K562 (cell line): ENCODE measurements around the gene ZFTA. TPM values are rescaled to one million over a fixed set of nuclear protein-coding genes. Genes with fewer than 3 reads are reported as not detected.

Experiments used
- ATAC-seq: fragments of 200-7000 bp; cut with Tn5 transposase; 3 replicates; pipeline ENCODE4 v1.9.1; 2020; ENCODE audit warnings: moderate library complexity
- BruUV-seq: library from RNA; stranded (reverse); fragments of 400-500 nt; replicated peaks from 2 replicates; lab custom pipeline; 2021; lab: Mats Ljungman, UMichigan
- CTCF ChIA-PET: fragments of 300-600 bp; formaldehyde crosslinking; extraction: SDS; loops from one replicate; lab custom pipeline; 2021; ENCODE audit warnings: low intra/inter-chr PET ratio; lab: Yijun Ruan, JAX
- POLR2A ChIA-PET: fragments of 300-600, 350-650 bp; sonication (Branson Sonifier 250); formaldehyde crosslinking; extraction: SDS; loops from one replicate; lab custom pipeline; 2021; ENCODE audit warnings: antibody characterized with exemption, inconsistent platforms; lab: Yijun Ruan, JAX
- DNase-seq, 4 experiments: peaks; one replicate each; pipeline versions ENCODE4 v3.0.0 to v3.0.0-alpha.2; 2011 to 2018; ENCODE audit warnings: low spot score in 3 of 4, mixed read lengths in 3 of 4; ENCODE audit errors: extremely low read depth in 1 of 4
- FAIRE-seq: peaks from 2 replicates; lab custom pipeline; 2011; peaks lifted over from hg19 to GRCh38; lab: Jason Lieb, UNC
- H2AFZ ChIP-seq: 2 replicates; pipeline ENCODE4 v1.6.0; 2011; ENCODE audit warnings: low read depth, low read length, control low read depth, inconsistent platforms
- H3K27ac ChIP-seq: fragments of 200-600 bp; 3 replicates; pipeline ENCODE4 v1.8.0; 2011; ENCODE audit warnings: low read depth, mild to moderate bottlenecking, control low read depth, inconsistent platforms, low read length, moderate library complexity, mixed read lengths; ENCODE audit errors: extremely low read depth
- H3K27me3 ChIP-seq, 2 experiments: fragments of 300-600 bp in 1 of 2; 2 replicates in 1 of 2; 3 replicates in 1 of 2; pipeline versions ENCODE4 v1.6.0 to v1.8.0; 2011; ENCODE audit warnings: inconsistent platforms in 2 of 2, low read length in 2 of 2, mild to moderate bottlenecking in 1 of 2, mixed read lengths in 1 of 2, moderate library complexity in 1 of 2; ENCODE audit not compliant: control insufficient read depth in 2 of 2, insufficient read depth in 2 of 2
- H3K36me3 ChIP-seq: fragments of 300-600 bp; 3 replicates; pipeline ENCODE4 v1.8.0; 2011; ENCODE audit warnings: mild to moderate bottlenecking, low read length, inconsistent platforms; ENCODE audit not compliant: control insufficient read depth, insufficient read depth
- H3K4me1 ChIP-seq, 2 experiments: fragments of 200-600 bp in 1 of 2; replicated peaks in 1 of 2; 2 replicates in 1 of 2; 3 replicates in 1 of 2; pipeline versions ENCODE4 v1.5.1 to v1.8.0; 2011; ENCODE audit warnings: inconsistent platforms in 2 of 2, low read length in 2 of 2, mild to moderate bottlenecking in 1 of 2, mixed read lengths in 1 of 2, moderate library complexity in 1 of 2; ENCODE audit not compliant: control insufficient read depth in 2 of 2, insufficient read depth in 2 of 2
- H3K4me2 ChIP-seq: 2 replicates; pipeline ENCODE4 v1.6.1; 2011; ENCODE audit warnings: low read length, control low read depth, inconsistent platforms, mixed read lengths; ENCODE audit not compliant: insufficient read depth
- H3K4me3 ChIP-seq: fragments of 200-600 bp; sonication (generic), shearing (Covaris generic); 2 replicates; pipeline ENCODE4 v1.5.1; 2016; ENCODE audit warnings: control low read depth, inconsistent platforms
- H3K79me2 ChIP-seq: fragments of 200-600 bp; 3 replicates; pipeline ENCODE4 v1.8.0; 2011; ENCODE audit warnings: low read length, inconsistent platforms; ENCODE audit not compliant: control insufficient read depth, insufficient read depth
- H3K9ac ChIP-seq, 2 experiments: 2 replicates each; pipeline versions ENCODE4 v1.6.0 to v1.6.1; 2011; ENCODE audit warnings: low read depth in 2 of 2, low read length in 2 of 2, control low read depth in 1 of 2, inconsistent platforms in 1 of 2, mild to moderate bottlenecking in 1 of 2, mixed read lengths in 1 of 2; ENCODE audit not compliant: insufficient read depth in 1 of 2
- H3K9me1 ChIP-seq: one replicate; pipeline ENCODE4 v1.6.0; 2011; ENCODE audit warnings: inconsistent platforms, mild to moderate bottlenecking, low read length, moderate library complexity; ENCODE audit not compliant: control insufficient read depth, insufficient read depth
- H3K9me3 ChIP-seq: replicated peaks from 2 replicates; pipeline ENCODE4 v1.5.1; 2011; ENCODE audit warnings: low read depth, low read length, inconsistent platforms; ENCODE audit not compliant: control insufficient read depth, insufficient read depth
- H4K20me1 ChIP-seq: replicated peaks from 2 replicates; pipeline ENCODE4 v1.6.1; 2011; ENCODE audit warnings: low read length, inconsistent platforms, mixed read lengths; ENCODE audit not compliant: control insufficient read depth, insufficient read depth
- GATA2 ChIP-seq: sonication (generic); formaldehyde crosslinking; IDR thresholded peaks from 2 replicates; pipeline ENCODE4 v1.4.0; 2020; ENCODE audit warnings: mild to moderate bottlenecking, missing genetic modification reagents
- KLF16 ChIP-seq: IDR thresholded peaks from 2 replicates; pipeline ENCODE4 v1.6.1; 2016; ENCODE audit warnings: antibody characterized with exemption
- NUFIP1 ChIP-seq: fragments of 450-650 bp; IDR thresholded peaks from 2 replicates; pipeline ENCODE4 v1.6.1; 2018; ENCODE audit not compliant: partially characterized antibody
- POLR2G ChIP-seq: fragments of 200-400 bp; formaldehyde crosslinking; IDR thresholded peaks from 2 replicates; pipeline ENCODE4 v1.6.1; 2017; ENCODE audit warnings: low read depth, mild to moderate bottlenecking, antibody characterized with exemption, low read length, moderate library complexity
- RBFOX2 ChIP-seq: fragments of 200-400 bp; formaldehyde crosslinking; IDR thresholded peaks from 2 replicates; pipeline ENCODE4 v1.6.1; 2017; ENCODE audit warnings: low read depth, mild to moderate bottlenecking, low read length, moderate library complexity
- SAFB ChIP-seq: fragments of 200-400 bp; formaldehyde crosslinking; IDR thresholded peaks from 2 replicates; pipeline ENCODE4 v1.6.1; 2017; ENCODE audit warnings: low read depth, low read length, borderline replicate concordance
- ZNF232 ChIP-seq: sonication (generic); formaldehyde crosslinking; IDR thresholded peaks from 2 replicates; pipeline ENCODE4 v1.8.0; 2022; ENCODE audit warnings: mild to moderate bottlenecking, missing genetic modification reagents
- ZNF324 ChIP-seq: fragments of 250-450 bp; sonication (Bioruptor Pico); IDR thresholded peaks from 2 replicates; pipeline ENCODE4 v1.4.0; 2020; ENCODE audit warnings: mild to moderate bottlenecking
- WGBS: fragments of 100-300 bp; shearing (Covaris generic); methylation state at CpG from one replicate; pipeline ENCODE4 v1.1.6; 2016; ENCODE audit warnings: low coverage, mixed read lengths; ENCODE audit not compliant: insufficient coverage; ENCODE audit errors: missing lambda C conversion rate; 5-methylcytosine and 5-hydroxymethylcytosine counted together
- in situ Hi-C: fragments of 300-500 bp; cut with MboI; formaldehyde crosslinking; loops from 4 replicates; pipeline ENCODE4 v1.15.0; 2018; ENCODE audit warnings: inconsistent platforms, mixed read lengths
- intact Hi-C: fragments of 100-400 bp; cut with micrococcal nuclease; formaldehyde crosslinking; loops from 2 replicates; pipeline ENCODE4 v1.14.2; 2022
- polyA plus RNA-seq, 8 experiments: library from polyadenylated mRNA; depleted of rRNA in 4 of 8; stranded (reverse) in 5 of 8; unstranded in 3 of 8; fragments of >200 nt; fragmentation: Nextera tagmentation in 2 of 8; fragmentation: Illumina TruSeq in 1 of 8; extraction: Ambion mirVana in 2 of 8; extraction: Trizol in 1 of 8; gene quantifications; 2 replicates each; pipeline versions ENCODE4 v1.2.1 to v1.2.3, GENCODE V29; 2011 to 2014; ENCODE audit warnings: inconsistent platforms in 1 of 8, missing spikeins in 1 of 8
- total RNA-seq, 7 experiments: library from RNA; depleted of rRNA in 6 of 7; stranded (reverse); fragments of >200 nt in 6 of 7; fragmentation: Illumina TruSeq in 2 of 7; extraction: Trizol in 2 of 7; gene quantifications; 2 replicates each; pipeline versions ENCODE4 v1.2.1 to v1.2.3, GENCODE V29; 2011 to 2021; ENCODE audit warnings: low replicate concordance in 1 of 7
- TF ChIP-seq, protein P1 (sequence below): fragments of 250-450 bp; sonication (Bioruptor Pico); IDR thresholded peaks from 2 replicates; pipeline ENCODE4 v1.5.0; 2020; ENCODE audit warnings: mild to moderate bottlenecking, borderline replicate concordance
- TF ChIP-seq, protein P2 (sequence below): sonication (generic); formaldehyde crosslinking; IDR thresholded peaks from 2 replicates; pipeline ENCODE4 v1.9.0; 2022; ENCODE audit warnings: mild to moderate bottlenecking, missing genetic modification reagents

Gene ZFTA
- total and polyA plus RNA-seq, 9 of the 15 experiments (the other 6 are each of a cell fraction or from before 2014, with no cell fraction given), result 0.45 to 12.3 (median 2.9) TPM

DNA sequence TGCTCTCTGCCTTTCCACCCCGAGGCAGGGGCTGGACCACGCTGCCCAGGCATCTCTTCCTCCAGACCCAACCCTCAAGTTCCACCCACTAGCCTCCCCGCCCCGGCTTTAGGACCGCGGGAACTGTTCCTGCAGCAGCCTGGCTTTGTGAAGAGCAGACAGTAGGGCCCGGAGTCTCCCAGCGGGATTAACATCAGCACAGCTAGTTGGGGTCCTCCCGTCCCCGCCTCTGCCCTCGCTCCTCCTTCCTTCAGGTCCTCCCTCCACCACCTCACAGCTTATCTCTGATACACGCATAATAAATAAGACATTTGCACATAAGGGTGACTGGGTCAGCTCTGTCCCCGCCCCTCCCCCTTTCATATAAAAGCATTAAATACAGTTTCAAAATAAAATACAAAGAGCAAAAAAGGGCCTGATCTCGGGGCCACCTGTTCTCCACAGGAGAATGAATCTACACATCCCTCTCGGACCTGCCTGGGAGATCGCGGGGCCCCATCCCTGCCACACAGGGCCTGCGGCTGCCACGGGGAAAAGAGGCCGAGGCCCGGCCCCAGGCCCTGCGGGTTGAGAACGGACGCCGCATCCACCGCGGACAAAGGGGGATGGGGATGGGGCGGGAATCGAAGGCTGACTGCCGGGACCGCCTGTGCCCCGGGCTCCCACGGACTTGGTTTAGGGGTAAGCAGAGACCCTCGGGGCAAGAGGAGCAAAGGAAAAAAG lies 6.5 kb downstream of the ZFTA start:
- Histone ChIP-seq H3K79me2 (peaks cover 8% of the 10 kb centered on the region; the same call in 2 of the 3 replicates), H3K27me3 (no peaks in the 10 kb centered on the region), H3K4me2 (no peak overlapping the region), H3K9me3 (no peaks in the 10 kb centered on the region), H3K4me1 (peaks cover 5 to 39% of the 10 kb centered on the region in 2 experiments; a peak in 4 of 5 replicates), H3K4me3 (no peak overlapping the region), H4K20me1 (no peaks in the 10 kb centered on the region), H3K9me1 (no peaks in the 10 kb centered on the region), H3K27ac (no peak overlapping the region), H3K9ac (peak overlapping the region in 1 of 2 experiments; percentile 26; a peak in 1 of 4 replicates), H2AFZ (no peak overlapping the region), H3K36me3 (peaks cover 62% of the 10 kb centered on the region; the same call in 2 of the 3 replicates)
- no peak for ATAC-seq
- TF ChIP-seq GATA2 (CRISPR knock-in tag), result no peak
- TF ChIP-seq ZNF232 (CRISPR knock-in tag), result no peak
- TF ChIP-seq SAFB, result no peak
- no peak for TF ChIP-seq ZNF324 (CRISPR knock-in tag)
- TF ChIP-seq, protein P1, sequence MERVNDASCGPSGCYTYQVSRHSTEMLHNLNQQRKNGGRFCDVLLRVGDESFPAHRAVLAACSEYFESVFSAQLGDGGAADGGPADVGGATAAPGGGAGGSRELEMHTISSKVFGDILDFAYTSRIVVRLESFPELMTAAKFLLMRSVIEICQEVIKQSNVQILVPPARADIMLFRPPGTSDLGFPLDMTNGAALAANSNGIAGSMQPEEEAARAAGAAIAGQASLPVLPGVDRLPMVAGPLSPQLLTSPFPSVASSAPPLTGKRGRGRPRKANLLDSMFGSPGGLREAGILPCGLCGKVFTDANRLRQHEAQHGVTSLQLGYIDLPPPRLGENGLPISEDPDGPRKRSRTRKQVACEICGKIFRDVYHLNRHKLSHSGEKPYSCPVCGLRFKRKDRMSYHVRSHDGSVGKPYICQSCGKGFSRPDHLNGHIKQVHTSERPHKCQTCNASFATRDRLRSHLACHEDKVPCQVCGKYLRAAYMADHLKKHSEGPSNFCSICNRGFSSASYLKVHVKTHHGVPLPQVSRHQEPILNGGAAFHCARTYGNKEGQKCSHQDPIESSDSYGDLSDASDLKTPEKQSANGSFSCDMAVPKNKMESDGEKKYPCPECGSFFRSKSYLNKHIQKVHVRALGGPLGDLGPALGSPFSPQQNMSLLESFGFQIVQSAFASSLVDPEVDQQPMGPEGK (CRISPR knock-in tag), result no peak
- TF ChIP-seq NUFIP1, result no peak
- peak; percentile 68 for TF ChIP-seq POLR2G
- 0 out of 2 replicates have a peak, but pooled peaks have one; percentile 32 for TF ChIP-seq RBFOX2
- no peak for TF ChIP-seq KLF16
- TF ChIP-seq, protein P2, sequence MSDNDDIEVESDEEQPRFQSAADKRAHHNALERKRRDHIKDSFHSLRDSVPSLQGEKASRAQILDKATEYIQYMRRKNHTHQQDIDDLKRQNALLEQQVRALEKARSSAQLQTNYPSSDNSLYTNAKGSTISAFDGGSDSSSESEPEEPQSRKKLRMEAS (CRISPR knock-in tag), result no peak
- intact Hi-C loops (no loop called here), in situ Hi-C loops (loop anchor here (10.0 kb wide), 1 partner anchor 383 kb away; no protein-coding TSS in a partner anchor)
- FAIRE-seq, result no peak
- CTCF ChIA-PET, result no interaction called here
- POLR2A ChIA-PET, result no interaction called here
- DNase-seq, result no peak
- BruUV-seq, result no TSS peak
- 89% methylated on average over 18 of the region's 34 CpGs for WGBS
